Hepatocyte (in vitro differentiated cells): Measurements from ENCODE around the gene KLK11. TPM values are rescaled to one million over a fixed set of nuclear protein-coding genes. Genes with fewer than 3 reads are reported as not detected.

Experiments used
- DNase-seq: peaks from one replicate; pipeline ENCODE4 v3.0.0-alpha.2; 2016; ENCODE audit warnings: low spot score
- H2AFZ ChIP-seq: fragments of 200-600 bp; sonication (generic); 2 replicates; pipeline ENCODE4 v1.6.0; 2016; ENCODE audit warnings: antibody characterized with exemption, mild to moderate bottlenecking
- H3K27ac ChIP-seq: fragments of 200-600 bp; sonication (generic); 2 replicates; pipeline ENCODE4 v1.5.1; 2016; ENCODE audit warnings: mild to moderate bottlenecking
- H3K27me3 ChIP-seq: fragments of 200-600 bp; sonication (generic); 2 replicates; pipeline ENCODE4 v1.6.1; 2016
- H3K36me3 ChIP-seq: fragments of 200-600 bp; sonication (generic); replicated peaks from 2 replicates; pipeline ENCODE4 v1.5.1; 2016; ENCODE audit warnings: low read depth; ENCODE audit not compliant: insufficient read depth
- H3K4me1 ChIP-seq: fragments of 200-600 bp; sonication (generic); 2 replicates; pipeline ENCODE4 v1.5.1; 2016; ENCODE audit warnings: mild to moderate bottlenecking, moderate library complexity; ENCODE audit not compliant: insufficient read depth
- H3K4me2 ChIP-seq: fragments of 200-600 bp; sonication (generic); 2 replicates; pipeline ENCODE4 v1.6.0; 2016
- H3K4me3 ChIP-seq: fragments of 200-600 bp; sonication (generic); 2 replicates; pipeline ENCODE4 v1.5.1; 2016; ENCODE audit warnings: mild to moderate bottlenecking
- H3K79me2 ChIP-seq: fragments of 200-600 bp; sonication (generic); 2 replicates; pipeline ENCODE4 v1.6.0; 2017; ENCODE audit warnings: mild to moderate bottlenecking
- H3K9me2 ChIP-seq: fragments of 200-600 bp; sonication (generic); replicated peaks from 2 replicates; pipeline ENCODE4 v1.6.0; 2017; ENCODE audit warnings: mild to moderate bottlenecking; ENCODE audit not compliant: insufficient read depth
- H3K9me3 ChIP-seq: fragments of 200-600 bp; sonication (generic); 2 replicates; pipeline ENCODE4 v1.5.1; 2016; ENCODE audit warnings: low read depth, mild to moderate bottlenecking
- H4K20me1 ChIP-seq: fragments of 200-600 bp; sonication (generic); 2 replicates; pipeline ENCODE4 v1.6.0; 2016; ENCODE audit warnings: mild to moderate bottlenecking; ENCODE audit not compliant: insufficient read depth, poor library complexity, severe bottlenecking
- EZH2 ChIP-seq: fragments of 200-600 bp; sonication (generic); IDR thresholded peaks from 2 replicates; pipeline ENCODE4 v1.6.1; 2016; ENCODE audit warnings: antibody characterized with exemption, mild to moderate bottlenecking, borderline replicate concordance
- EZH2phosphoT487 ChIP-seq: fragments of 200-600 bp; sonication (generic); IDR thresholded peaks from one replicate; pipeline ENCODE4 v1.6.1; 2018; ENCODE audit warnings: antibody characterized with exemption, mild to moderate bottlenecking, low read depth, moderate library complexity; ENCODE audit not compliant: unreplicated experiment, severe bottlenecking
- WGBS: methylation state at CpG from one replicate; pipeline ENCODE4 v1.1.6; 2016; ENCODE audit warnings: low lambda C conversion rate; ENCODE audit errors: missing lambda C conversion rate; 5-methylcytosine and 5-hydroxymethylcytosine counted together
- polyA plus RNA-seq: library from polyadenylated mRNA; unstranded; fragments of >200 nt; fragmentation: Nextera tagmentation; extraction: Ambion mirVana; gene quantifications from 2 replicates; pipeline ENCODE4 v1.2.1, GENCODE V29; 2016
- total RNA-seq: library from RNA; depleted of rRNA; stranded (reverse); fragments of >200 nt; gene quantifications from 2 replicates; pipeline ENCODE4 v1.2.3, GENCODE V29; 2014
- TF ChIP-seq, protein P1 (sequence below): fragments of 200-600 bp; sonication (generic); IDR thresholded peaks from 2 replicates; pipeline ENCODE4 v1.5.1; 2016; ENCODE audit warnings: antibody characterized with exemption, mild to moderate bottlenecking; ENCODE audit not compliant: poor library complexity

The KLK11 gene
- total and polyA plus RNA-seq, 2 experiments from 2014 or later = 2.2 TPM; not detected in 1

GRCh38 chr19:51044327-51044726, 17.9 kb upstream of the KLK11 start:
- Histone ChIP-seq H3K9me2 (no peaks in the 10 kb centered on the region), H3K4me3 (no peak overlapping the region), H3K27me3 (no peaks in the 10 kb centered on the region), H3K4me1 (no peaks in the 10 kb centered on the region), H3K36me3 (no peaks in the 10 kb centered on the region), H2AFZ (no peak overlapping the region), H3K4me2 (no peak overlapping the region), H3K79me2 (no peaks in the 10 kb centered on the region), H4K20me1 (no peaks in the 10 kb centered on the region), H3K27ac (no peak overlapping the region), H3K9me3 (no peaks in the 10 kb centered on the region)
- DNase-seq = no peak
- TF ChIP-seq, protein P1, sequence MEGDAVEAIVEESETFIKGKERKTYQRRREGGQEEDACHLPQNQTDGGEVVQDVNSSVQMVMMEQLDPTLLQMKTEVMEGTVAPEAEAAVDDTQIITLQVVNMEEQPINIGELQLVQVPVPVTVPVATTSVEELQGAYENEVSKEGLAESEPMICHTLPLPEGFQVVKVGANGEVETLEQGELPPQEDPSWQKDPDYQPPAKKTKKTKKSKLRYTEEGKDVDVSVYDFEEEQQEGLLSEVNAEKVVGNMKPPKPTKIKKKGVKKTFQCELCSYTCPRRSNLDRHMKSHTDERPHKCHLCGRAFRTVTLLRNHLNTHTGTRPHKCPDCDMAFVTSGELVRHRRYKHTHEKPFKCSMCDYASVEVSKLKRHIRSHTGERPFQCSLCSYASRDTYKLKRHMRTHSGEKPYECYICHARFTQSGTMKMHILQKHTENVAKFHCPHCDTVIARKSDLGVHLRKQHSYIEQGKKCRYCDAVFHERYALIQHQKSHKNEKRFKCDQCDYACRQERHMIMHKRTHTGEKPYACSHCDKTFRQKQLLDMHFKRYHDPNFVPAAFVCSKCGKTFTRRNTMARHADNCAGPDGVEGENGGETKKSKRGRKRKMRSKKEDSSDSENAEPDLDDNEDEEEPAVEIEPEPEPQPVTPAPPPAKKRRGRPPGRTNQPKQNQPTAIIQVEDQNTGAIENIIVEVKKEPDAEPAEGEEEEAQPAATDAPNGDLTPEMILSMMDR = no peak
- TF ChIP-seq EZH2 (no peak), EZH2phosphoT487 (no peak)
- WGBS = 82% methylated on average over 11 of the region's 11 CpGs

- TF ChIP-seq, protein P1 = no peak
- TF ChIP-seq EZH2phosphoT487 = no peak
- TF ChIP-seq EZH2 = no peak
- DNase-seq = no peak
- Histone ChIP-seq H2AFZ (no peak overlapping the region), H4K20me1 (no peaks in the 10 kb centered on the region), H3K4me2 (no peak overlapping the region), H3K27me3 (no peaks in the 10 kb centered on the region), H3K36me3 (no peaks in the 10 kb centered on the region), H3K4me3 (no peak overlapping the region), H3K9me3 (no peaks in the 10 kb centered on the region), H3K27ac (no peak overlapping the region), H3K79me2 (no peaks in the 10 kb centered on the region), H3K9me2 (no peaks in the 10 kb centered on the region), H3K4me1 (no peaks in the 10 kb centered on the region)
- WGBS = 89% methylated on average over 9 of the region's 9 CpGs
Measured at GRCh38 chr19:51043497-51043896, 17.1 kb upstream of the KLK11 start.

DNA sequence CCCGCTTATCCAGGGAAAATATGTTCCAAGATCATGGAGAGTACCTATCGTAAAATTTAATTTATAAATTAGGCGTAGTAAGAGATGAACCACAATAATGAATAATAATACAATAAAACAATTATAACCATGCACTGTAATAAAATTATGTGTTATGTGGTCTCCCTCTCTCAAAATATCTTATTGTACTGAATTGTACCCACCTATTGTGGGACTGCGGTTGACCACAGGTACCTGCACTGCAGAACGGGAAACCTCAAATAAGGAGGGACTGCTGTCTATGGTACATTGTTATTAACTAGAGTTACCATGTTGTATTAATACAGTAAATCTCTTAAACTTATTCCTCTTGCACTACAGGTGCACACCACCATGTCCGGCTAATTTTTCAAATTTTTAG, 13.7 kb upstream of the KLK11 start:
- TF ChIP-seq, protein P1 = no peak
- TF ChIP-seq EZH2phosphoT487 (no peak), EZH2 (no peak)
- no peaks in the 10 kb centered on the region for H3K9me3 ChIP-seq
- no peaks in the 10 kb centered on the region for H3K9me2 ChIP-seq
- H3K27me3 ChIP-seq = no peaks in the 10 kb centered on the region
- no peaks in the 10 kb centered on the region for H3K79me2 ChIP-seq
- H2AFZ ChIP-seq = no peak overlapping the region
- no peak overlapping the region for H3K4me2 ChIP-seq
- H4K20me1 ChIP-seq = no peaks in the 10 kb centered on the region
- no peaks in the 10 kb centered on the region for H3K36me3 ChIP-seq
- no peak overlapping the region for H3K4me3 ChIP-seq
- H3K4me1 ChIP-seq = no peaks in the 10 kb centered on the region
- no peak for DNase-seq
- H3K27ac ChIP-seq = no peak overlapping the region
- WGBS = 96% methylated on average over 6 of the region's 6 CpGs

GRCh38 chr19:51036519-51036918, 10.1 kb upstream of the KLK11 start:
- DNase-seq = no peak
- H3K9me3 ChIP-seq = no peaks in the 10 kb centered on the region
- no peak overlapping the region for H3K4me3 ChIP-seq
- H3K9me2 ChIP-seq = no peaks in the 10 kb centered on the region
- no peaks in the 10 kb centered on the region for H3K36me3 ChIP-seq
- H2AFZ ChIP-seq = no peak overlapping the region
- TF ChIP-seq EZH2 (no peak), EZH2phosphoT487 (no peak)
- TF ChIP-seq, protein P1 = no peak
- H3K27ac ChIP-seq = no peak overlapping the region
- H4K20me1 ChIP-seq = no peaks in the 10 kb centered on the region
- no peak overlapping the region for H3K4me2 ChIP-seq
- no peaks in the 10 kb centered on the region for H3K27me3 ChIP-seq
- 47% methylated on average over 9 of the region's 9 CpGs for WGBS
- no peaks in the 10 kb centered on the region for H3K79me2 ChIP-seq
- no peaks in the 10 kb centered on the region for H3K4me1 ChIP-seq
